ENCODE data around the gene NAGPA.

DNA sequence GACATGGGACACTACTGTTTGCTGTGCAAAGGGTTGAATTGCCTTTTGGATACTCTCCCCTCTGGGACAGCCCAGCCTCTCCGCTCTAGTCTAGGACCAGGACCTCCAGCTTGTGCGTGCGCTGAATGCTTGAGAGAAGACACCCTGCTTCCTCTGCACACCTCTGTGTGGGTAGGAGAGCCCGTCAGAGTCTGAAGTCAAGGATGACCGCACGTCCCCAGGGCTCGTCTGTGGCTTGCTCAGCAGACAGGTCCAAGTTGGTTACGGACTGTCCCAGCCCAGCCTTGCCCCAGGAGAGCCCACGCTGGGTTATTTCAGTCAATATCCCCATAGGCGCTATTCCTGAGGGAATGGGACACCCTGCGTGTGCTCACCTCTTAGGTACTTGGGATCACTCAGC is 28.3 kb upstream of the NAGPA start:
- TF ChIP-seq, protein P1, sequence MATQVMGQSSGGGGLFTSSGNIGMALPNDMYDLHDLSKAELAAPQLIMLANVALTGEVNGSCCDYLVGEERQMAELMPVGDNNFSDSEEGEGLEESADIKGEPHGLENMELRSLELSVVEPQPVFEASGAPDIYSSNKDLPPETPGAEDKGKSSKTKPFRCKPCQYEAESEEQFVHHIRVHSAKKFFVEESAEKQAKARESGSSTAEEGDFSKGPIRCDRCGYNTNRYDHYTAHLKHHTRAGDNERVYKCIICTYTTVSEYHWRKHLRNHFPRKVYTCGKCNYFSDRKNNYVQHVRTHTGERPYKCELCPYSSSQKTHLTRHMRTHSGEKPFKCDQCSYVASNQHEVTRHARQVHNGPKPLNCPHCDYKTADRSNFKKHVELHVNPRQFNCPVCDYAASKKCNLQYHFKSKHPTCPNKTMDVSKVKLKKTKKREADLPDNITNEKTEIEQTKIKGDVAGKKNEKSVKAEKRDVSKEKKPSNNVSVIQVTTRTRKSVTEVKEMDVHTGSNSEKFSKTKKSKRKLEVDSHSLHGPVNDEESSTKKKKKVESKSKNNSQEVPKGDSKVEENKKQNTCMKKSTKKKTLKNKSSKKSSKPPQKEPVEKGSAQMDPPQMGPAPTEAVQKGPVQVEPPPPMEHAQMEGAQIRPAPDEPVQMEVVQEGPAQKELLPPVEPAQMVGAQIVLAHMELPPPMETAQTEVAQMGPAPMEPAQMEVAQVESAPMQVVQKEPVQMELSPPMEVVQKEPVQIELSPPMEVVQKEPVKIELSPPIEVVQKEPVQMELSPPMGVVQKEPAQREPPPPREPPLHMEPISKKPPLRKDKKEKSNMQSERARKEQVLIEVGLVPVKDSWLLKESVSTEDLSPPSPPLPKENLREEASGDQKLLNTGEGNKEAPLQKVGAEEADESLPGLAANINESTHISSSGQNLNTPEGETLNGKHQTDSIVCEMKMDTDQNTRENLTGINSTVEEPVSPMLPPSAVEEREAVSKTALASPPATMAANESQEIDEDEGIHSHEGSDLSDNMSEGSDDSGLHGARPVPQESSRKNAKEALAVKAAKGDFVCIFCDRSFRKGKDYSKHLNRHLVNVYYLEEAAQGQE (IDR thresholded peaks at IDR 0.05; ENCODE audit: insufficient read depth in 1 of 2, low read depth in 2 of 2, low read length in 2 of 2), result no peak
- TF ChIP-seq SIN3A (IDR thresholded peaks at IDR 0.05; ENCODE audit: borderline replicate concordance, insufficient read depth, low read length), result no peak
